ENCODE measurements around the gene TSC22D2. TPM values are rescaled to one million over a fixed set of nuclear protein-coding genes. Genes with fewer than 3 reads are reported as not detected.
A peak's percentile ranks its signal among the peaks of the same experiment; 100 is the strongest.

The TSC22D2 gene
- total and polyA plus RNA-seq, 2 of the 4 experiments (the other 2 are of a cell fraction), result 12.2 to 20.5 TPM

GRCh38 chr3:150455341-150455740 is 47.2 kb downstream of the TSC22D2 start:
- Histone ChIP-seq H3K9ac (ENCODE audit: low read depth, low read length) (no peak overlapping the region), H4K5ac (ENCODE audit: low read depth, low read length) (no peak overlapping the region), H3K23ac (ENCODE audit: low read depth, low read length) (no peak overlapping the region), H3K79me1 (ENCODE audit: low read depth in 1 of 2, low read length in 2 of 2) (peaks cover 10 to 67% of the 10 kb centered on the region in 2 experiments), H3K9me1 (ENCODE audit: insufficient read depth, low read length) (peaks cover 10% of the 10 kb centered on the region; the same call in 1 of the 2 replicates), H2BK120ac (ENCODE audit: low read depth, low read length) (no peak overlapping the region), H3K18ac (ENCODE audit: low read depth, low read length) (no peak overlapping the region), H3K9me3 (ENCODE audit: control insufficient read depth, insufficient read depth, low read length) (no peaks in the 10 kb centered on the region), H3K36me3 (ENCODE audit: control insufficient read depth, insufficient read depth, low read length) (peaks cover 10% of the 10 kb centered on the region), H4K20me1 (ENCODE audit: insufficient read depth, low read length) (peaks cover 33% of the 10 kb centered on the region), H4K91ac (ENCODE audit: insufficient read depth, low read depth, low read length) (no peak overlapping the region), H3K4ac (ENCODE audit: low read depth, low read length) (no peak overlapping the region), H2BK20ac (ENCODE audit: low read depth, low read length) (no peak overlapping the region), H3K56ac (ENCODE audit: extremely low read depth, insufficient read depth, low read length) (no peak overlapping the region), H4K8ac (ENCODE audit: low read depth in 2 of 2, low read length in 2 of 2) (no peak overlapping the region), H2AK9ac (replicated peaks; ENCODE audit: low read depth, low read length, poor library complexity) (no peak overlapping the region), H2BK15ac (ENCODE audit: low read depth, low read length) (no peak overlapping the region), H3K4me2 (ENCODE audit: low read depth, low read length) (no peak overlapping the region), H2BK5ac (ENCODE audit: low read depth, low read length, poor library complexity, severe bottlenecking) (peak overlapping the region; percentile 20), H3K27me3 (ENCODE audit: control insufficient read depth, insufficient read depth, low read length) (no peaks in the 10 kb centered on the region), H3K14ac (replicated peaks; ENCODE audit: low read depth, low read length) (no peak overlapping the region), H3K4me3 (ENCODE audit: insufficient read depth, low read depth, low read length) (no peak overlapping the region), H3K27ac (ENCODE audit: insufficient read depth, low read length) (no peak overlapping the region), H3K4me1 (ENCODE audit: control insufficient read depth, insufficient read depth, low read length) (peaks cover 7% of the 10 kb centered on the region), H2AK5ac (ENCODE audit: low read depth, low read length) (no peak overlapping the region), H2AFZ (replicated peaks; ENCODE audit: low read length, poor library complexity) (no peak overlapping the region)
- intact Hi-C loops (cut with micrococcal nuclease), result no loop called here
- CTCF ChIA-PET, result no interaction called here
- dilution Hi-C loops (cut with HindIII; ENCODE audit: low sequenced_read_pairs, unreplicated experiment), result no loop called here
- TF ChIP-seq MAFK (IDR thresholded peaks at IDR 0.05; ENCODE audit: low read depth, low read length) (no peak), FOS (IDR thresholded peaks at IDR 0.05; ENCODE audit: low read depth, low read length) (no peak), SMC3 (IDR thresholded peaks at IDR 0.05; ENCODE audit: low read depth, low read length) (no peak), CHD1 (IDR thresholded peaks at IDR 0.05; ENCODE audit: low read depth, low read length) (no peak), BHLHE40 (IDR thresholded peaks at IDR 0.05; ENCODE audit: low read depth, low read length) (no peak), MXI1 (IDR thresholded peaks at IDR 0.05; ENCODE audit: borderline replicate concordance, low read depth, low read length) (no peak), USF2 (IDR thresholded peaks at IDR 0.05; ENCODE audit: low read depth, low read length) (no peak), RFX5 (IDR thresholded peaks at IDR 0.05; ENCODE audit: low read depth, low read length) (no peak), ELK1 (IDR thresholded peaks at IDR 0.05; ENCODE audit: borderline replicate concordance, low read depth, low read length) (no peak), RAD21 (IDR thresholded peaks at IDR 0.05; ENCODE audit: low read length) (no peak), CEBPB (IDR thresholded peaks at IDR 0.05; ENCODE audit: low read depth, low read length) (no peak), RCOR1 (IDR thresholded peaks at IDR 0.05; ENCODE audit: insufficient replicate concordance, low read length) (no peak), CTCF (conservative IDR thresholded peaks at IDR 0.05; ENCODE audit: low read depth, low read length) (no peak), POLR2A (IDR thresholded peaks at IDR 0.05; ENCODE audit: low read depth, low read length) (no peak), MAZ (IDR thresholded peaks at IDR 0.05; ENCODE audit: borderline replicate concordance, low read depth, low read length) (no peak)
- POLR2A ChIA-PET (ENCODE audit: unreplicated experiment), result no interaction called here
- in situ Hi-C loops (cut with MboI; ENCODE audit: low sequenced_read_pairs), result no loop called here
- no TSS peak for BruUV-seq (replicated peaks)
- no peak for ATAC-seq (ENCODE audit: low read depth)
- WGBS, 2 experiments (ENCODE audit: extremely low coverage in 2 of 2, insufficient read length in 1 of 2), result 80% methylated on average over 1 of the region's 1 CpG; no CpG with 5 or more reads in 1 of the 2 experiments
- peak; percentile 35 for DNase-seq
